HG03097 (cell line): Measurements from ENCODE around the gene PRDM16.

ENCODE experiments used
- ATAC-seq: cut with Tn5 transposase; IDR thresholded peaks from one replicate; pipeline ENCODE4 v1.9.1; 2021; ENCODE audit not compliant: unreplicated experiment, low FRiP score

The PRDM16 gene

GRCh38 chr1:3327389-3327702 is 258.3 kb downstream of the PRDM16 start:
- ATAC-seq, result no peak

DNA sequence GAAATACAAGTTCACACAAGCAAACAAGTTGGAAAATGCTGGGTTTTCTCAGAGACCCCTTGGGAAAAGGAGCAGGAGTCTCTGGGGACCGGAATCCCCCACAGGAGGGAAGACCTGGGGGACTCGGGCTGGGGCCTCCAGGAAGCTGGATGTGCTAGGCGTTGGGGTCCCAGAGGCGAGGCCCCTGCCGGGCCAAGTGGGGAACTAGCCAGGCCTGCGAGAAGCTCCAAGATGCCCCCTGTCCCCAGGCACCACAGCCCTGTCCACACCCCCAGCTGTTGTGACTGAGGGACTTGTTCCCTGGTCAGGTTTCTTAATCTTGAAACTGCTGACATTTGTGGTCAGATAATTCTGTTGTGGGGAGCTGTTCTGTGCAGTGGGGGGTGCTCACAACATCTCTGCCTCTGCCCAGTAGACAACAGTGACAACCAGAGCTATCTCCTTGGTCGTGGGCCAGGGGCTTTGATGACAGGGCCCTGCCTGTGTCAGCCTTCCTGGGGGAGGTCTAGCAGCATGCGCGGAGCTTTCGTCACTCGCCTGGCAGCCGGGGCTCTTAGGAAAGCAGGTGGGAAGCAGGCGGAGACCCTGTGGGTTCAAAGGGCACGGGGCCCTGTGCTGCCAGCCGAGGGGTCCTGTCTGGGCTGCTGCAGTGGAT is 259.1 kb downstream of the PRDM16 start:
- no peak for ATAC-seq

GRCh38 chr1:3329640-3330281 is 260.8 kb downstream of the PRDM16 start:
- ATAC-seq, result no peak

- no peak for ATAC-seq
These were observed 261.8 kb downstream of the PRDM16 start for GRCh38 chr1:3330771-3331245.

DNA sequence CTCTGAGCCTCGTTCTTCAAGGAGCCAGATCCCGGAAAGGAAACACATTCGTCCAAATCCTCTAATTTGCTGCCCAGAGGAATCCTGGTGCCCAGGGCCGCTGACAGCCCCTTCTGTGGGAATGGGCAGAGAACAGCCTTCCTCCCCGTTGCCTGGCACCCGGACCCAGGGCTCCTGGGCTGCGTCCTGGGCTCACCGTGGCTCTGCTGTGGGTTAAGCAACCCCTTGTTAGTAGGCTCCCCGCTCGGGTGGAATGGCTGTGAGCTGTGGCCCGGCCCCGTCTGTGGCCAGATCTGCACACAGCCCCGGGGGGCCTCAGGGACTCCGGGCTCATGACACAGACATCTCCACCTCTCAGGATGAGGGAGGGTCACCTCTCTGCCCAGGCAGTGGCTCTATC is 262.6 kb downstream of the PRDM16 start:
- ATAC-seq, result no peak

- ATAC-seq, result no peak
These were observed 263.0 kb downstream of the PRDM16 start for GRCh38 chr1:3332043-3332442.

DNA sequence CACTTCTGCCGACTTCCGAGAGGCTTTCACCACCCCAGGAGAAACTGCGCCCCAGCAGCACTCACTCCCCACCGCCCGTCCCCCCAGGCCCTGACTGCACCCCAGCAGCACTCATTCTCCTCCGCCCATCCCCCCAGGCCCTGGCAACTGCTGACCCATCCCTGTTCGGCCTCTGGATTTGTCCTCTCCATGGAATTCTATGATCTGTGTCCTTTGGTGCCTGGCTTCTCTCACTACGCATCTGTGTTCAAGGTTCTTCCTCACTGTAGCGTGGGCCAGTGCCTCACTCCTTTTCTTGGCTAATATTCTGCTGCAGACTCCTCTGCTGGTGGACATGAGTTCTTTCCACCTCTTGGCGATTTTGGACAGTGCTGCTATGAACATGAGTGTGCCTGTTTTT is 263.7 kb downstream of the PRDM16 start:
- no peak for ATAC-seq

DNA sequence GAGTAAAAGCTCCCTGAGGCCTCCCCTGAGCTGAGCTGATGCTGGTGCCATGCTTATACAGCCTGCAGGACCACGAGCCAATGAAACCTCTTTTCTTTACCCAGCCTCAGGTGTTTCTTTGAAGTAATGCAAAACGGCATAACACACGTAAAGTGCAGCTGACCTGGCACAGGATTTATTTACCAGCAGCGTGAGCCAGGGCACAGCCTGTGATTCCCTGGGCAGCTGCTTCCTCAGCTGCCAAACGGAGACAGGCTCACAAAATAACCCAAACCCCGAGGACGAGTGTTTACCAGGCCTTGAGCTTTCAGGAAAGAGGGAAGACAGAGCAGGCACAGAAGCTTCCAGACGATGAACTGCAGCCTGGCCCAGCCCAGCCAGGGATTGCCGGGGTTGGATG is 264.9 kb downstream of the PRDM16 start:
- no peak for ATAC-seq

DNA sequence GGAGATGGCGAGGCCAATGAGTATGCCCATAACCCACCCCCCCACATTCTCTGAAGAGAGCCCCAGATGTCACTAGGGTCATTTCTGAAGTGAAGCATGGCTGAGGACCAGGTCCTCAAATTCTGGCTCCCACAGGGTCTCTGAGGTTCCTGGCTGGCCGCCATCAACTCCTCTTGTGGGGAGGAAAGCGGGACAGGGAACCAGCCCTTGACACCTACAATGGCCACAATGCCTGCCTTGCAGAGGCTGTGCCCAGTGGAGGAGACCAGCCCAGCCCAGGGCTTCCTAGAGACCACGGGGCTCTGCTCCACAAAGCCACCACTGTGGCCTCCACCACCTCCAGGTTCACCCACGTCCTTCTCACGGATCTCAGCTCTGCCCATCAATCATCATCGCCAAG is 265.4 kb downstream of the PRDM16 start:
- no peak for ATAC-seq

DNA sequence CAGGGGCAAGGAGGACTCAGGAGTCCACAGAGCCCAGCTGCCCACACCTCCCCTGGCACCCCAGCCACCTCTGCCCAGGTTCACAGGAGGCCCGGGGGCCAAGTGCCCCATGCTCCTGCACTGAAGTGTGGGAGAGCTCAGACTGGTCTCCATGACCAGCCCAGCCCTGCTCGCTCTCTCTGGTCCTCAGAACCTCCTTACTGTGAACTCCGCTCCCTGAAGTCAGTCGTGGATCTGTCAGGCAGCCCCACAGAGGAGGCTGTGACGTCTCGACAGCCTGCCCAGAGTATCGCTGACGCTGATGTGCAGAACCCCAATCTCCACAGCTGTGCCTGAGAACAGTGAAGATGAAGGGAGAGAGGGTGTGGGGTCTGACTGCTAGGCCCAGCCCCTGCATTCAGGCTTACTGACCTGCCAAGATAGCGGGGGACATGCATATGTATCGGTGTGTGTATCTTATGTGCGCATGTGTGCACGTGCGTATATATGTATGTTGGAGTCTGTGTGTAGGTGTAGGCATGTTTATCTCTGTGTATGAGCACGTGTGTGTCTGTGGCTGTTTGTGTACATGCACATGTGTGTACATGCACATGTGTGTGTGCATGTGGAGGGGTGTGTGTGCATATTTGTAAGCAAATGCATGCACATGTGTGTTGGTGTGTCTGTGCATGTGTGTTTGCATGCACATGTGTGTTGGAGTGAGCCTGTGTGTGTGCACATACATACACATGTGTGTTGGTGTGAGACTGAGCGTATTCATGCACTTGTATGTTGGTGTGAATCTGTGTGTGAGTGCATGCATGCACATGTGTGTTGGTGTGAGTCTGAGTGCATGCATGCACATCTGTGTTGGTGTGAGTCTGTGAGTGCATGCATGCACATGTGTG is 267.0 kb downstream of the PRDM16 start:
- no peak for ATAC-seq

DNA sequence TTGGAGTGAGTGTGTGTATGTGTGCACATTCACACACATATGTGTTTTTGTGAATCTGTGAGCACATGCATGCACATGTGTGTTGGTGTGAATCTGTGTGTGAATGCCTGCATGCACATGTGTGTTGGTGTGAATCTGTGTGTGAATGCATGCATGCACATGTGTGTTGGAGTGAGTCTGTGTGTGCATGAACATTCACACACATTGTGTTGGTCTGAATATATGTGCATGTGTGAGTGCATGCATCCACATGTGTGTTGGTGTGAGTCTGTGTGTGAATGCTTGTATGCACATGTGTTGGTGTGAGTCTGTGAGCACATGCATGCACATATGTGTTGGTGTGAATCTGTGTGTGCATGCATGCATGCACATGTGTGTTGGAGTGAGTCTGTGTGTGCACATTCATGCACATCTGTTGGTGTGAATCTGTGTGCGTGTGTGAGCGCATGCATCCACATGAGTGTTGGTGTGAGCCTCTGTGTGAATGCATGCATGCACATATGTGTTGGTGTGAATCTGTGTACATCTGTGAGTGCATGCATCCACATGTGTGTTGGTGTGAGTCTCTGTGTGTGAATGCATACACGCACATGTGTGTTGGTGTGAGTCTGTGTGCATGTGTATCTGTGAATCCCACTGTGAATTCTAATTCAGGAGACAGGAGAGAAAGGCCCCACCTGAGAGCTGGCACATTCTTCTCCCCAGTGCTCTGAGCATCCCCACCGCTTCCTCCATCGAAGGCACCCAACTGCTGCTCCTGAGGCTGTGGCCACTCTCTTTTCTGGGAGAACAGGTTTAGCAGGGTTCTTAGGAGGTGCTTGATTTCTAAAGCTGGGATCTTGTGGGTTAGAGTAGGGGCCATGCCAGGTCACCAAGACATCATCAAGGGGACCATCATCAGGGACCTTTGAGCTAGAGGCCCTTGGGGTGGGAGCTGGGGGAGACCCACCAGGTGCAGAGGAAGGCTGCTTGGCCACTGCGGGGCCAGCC is 267.9 kb downstream of the PRDM16 start:
- ATAC-seq, result no peak

DNA sequence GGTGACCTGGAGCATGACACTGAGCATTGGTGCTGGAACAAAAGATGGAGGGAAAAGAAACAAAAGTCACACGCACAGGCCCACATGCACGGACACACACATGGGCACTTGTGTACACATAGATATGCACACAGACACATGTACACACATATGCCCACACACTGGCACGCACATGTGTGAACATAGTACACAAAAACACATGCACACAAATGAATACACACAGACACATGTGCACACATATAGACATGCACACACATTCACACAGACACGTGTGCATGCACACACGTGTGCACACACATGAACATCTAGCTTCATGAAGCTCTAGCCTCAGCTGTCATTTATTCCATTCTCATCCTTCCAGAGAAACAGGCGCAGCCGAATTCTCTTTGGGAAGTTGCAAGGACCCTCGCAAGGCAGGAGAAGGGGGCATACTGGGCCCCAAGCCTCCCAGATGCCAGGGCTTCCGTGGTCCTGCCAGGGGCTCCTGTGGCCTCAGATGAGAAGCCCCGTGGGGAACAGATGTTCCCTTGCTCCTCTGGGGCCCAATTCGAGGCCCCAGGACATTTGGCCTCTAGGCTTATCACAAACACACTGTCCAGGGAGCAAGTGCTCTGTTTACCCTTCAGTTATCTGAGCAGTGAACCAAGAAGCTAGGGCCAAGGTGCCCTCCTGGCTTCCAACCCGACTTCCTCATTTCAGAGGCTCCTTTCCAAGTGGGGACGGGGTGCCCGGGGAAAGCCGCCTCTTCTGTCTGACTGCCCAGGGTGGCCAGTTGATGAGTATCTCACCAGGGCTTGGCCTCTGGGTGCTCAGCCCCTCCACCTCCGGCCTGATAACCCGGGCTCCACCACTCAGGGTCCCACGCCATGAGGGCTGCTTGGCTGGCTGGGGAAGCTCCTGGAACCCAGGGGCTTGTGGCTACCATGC is 269.1 kb downstream of the PRDM16 start:
- no peak for ATAC-seq

DNA sequence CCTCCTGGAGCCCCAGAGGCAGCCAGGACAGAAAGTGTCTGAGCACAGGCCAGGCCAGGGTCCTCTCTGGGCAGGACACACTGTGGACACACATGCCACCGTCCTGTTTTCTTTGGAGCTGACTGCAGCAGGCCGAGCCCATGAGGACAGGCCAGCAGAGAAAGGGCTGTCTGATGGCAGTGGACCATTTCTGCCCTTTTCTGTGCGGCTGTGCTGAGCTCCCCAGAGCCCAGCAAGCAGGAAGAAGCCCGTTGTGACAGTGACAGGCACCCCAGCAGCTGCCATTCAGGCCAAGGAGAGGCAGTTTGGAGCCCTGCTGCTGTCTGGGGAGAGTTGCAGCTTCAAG is 269.7 kb downstream of the PRDM16 start:
- ATAC-seq, result no peak

- ATAC-seq, result no peak
These were observed 270.9 kb downstream of the PRDM16 start for GRCh38 chr1:3339856-3340255.

DNA sequence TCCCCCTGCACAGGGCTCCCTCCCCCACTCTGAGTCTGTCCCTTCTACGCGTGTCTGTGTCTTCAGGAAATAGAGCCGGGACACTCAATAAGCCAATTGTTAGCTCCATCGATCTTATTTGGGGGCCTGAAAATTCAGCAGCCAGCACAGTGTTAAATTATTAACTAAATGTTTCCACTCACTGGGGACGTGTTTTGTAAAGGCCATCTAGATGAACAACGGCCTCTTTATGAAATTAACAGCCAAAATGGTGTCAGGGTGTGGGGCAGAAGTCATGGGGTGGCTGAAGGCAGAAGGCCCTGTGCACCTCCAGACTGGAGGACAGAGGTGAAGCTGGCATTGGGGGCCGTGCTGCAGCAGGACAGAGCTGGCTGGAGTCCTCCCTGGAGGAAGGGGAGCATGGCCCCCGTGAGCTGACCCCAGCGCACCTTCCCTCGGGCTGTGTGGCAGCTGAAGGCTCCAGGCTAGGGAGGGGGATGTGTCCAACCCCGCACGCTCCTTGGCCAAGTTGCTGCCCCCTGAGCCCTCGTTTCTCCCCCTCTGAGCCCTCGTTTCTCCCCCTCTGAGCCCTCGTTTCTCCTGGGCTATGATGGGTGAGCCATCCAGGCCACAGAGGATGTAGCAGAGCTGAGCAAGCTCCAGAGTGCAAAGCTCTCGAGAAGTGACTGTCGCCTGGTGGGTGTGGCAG is 271.7 kb downstream of the PRDM16 start:
- no peak for ATAC-seq

DNA sequence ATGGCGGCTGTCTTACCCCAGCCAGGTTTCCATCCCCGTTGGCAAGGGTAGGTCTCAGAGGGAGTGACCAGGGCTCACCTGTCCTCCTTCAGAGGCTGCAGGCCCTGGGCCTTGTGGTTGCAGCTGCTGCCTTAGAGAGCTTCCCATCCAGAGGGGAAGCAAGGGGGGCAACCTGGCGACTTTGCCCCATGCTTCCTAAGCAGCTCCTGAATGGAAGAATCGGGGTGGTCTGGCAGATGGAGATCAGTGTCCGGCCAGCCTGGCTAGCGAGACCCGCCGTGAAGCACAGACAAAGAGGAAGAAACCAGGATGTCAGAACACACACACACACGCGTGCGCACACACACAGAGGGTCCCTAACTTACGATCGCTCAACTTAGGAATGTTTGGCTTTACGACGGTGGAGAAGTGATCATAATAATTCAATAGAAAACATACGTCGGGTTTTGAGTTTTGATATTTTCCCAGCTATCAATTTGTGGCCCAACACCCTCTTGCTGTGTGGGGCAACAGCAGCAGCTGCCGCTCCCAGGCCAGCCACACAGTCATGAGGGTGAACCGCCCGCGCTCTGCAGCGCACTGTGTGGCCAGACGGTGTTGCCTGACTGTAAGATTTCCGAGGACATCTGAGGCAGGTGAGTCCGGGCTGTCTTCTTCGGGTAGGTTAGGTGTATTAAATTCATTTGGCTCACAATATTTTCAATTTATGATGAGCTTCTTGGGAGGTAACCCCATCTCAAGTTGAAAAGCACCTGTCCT is 272.4 kb downstream of the PRDM16 start:
- ATAC-seq, result no peak

DNA sequence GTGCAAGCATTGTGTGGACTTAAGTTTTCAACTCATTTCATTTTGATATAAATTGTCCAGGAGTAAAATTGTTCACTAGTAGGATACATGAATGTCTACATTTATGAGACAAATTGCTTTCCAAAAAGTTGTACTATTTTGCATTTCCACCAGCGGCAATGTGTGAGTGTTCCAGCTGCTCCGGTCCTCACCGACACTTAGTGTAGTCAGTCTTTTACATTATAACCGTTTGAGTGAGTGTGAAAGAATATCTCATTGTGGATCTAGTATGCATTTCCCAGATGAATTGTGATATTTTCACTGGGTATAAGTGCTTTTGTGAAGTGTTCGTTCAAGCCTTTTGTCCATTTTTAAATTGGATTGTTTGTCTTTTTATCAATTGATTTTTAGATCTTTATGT is 274.0 kb downstream of the PRDM16 start:
- no peak for ATAC-seq

DNA sequence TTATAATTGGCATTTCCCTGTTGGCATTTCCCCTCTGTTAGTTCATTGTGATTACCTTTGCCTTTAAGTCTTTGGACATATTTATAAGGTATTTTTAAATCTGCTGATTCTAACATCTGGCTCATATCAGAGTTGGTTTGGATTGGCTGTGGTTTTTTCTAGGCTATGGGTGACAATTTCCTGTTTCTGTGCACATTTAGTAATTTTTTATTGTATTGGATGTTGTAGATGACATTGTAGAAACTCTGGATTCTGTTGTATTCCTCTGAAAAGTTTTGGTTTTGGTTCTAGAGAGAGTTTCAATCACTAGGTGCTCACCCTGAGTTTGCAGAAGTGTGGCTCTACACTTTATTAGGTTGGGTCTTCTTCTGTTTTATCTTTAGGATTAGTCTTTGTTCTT is 275.4 kb downstream of the PRDM16 start:
- no peak for ATAC-seq
